ENCODE data around the gene RBM20. TPM values are rescaled to one million over a fixed set of nuclear protein-coding genes. Genes with fewer than 3 reads are reported as not detected.

Gene RBM20
- total and polyA plus RNA-seq, 10 of the 15 experiments (the other 5 are each of a cell fraction or from before 2014, with no cell fraction given) = 0.04 to 0.26 (median 0.15) TPM

- TF ChIP-seq YY1 (IDR thresholded peaks at IDR 0.05; ENCODE audit: low read depth, low read length) = no peak
- TF ChIP-seq SMAD5 (IDR thresholded peaks at IDR 0.05; ENCODE audit: low read depth) = no peak
- no peak for TF ChIP-seq NR2F1 (conservative IDR thresholded peaks at IDR 0.05)
- TF ChIP-seq JUNB (IDR thresholded peaks at IDR 0.05) = no peak
- peak; percentile 54 to 68 for TF ChIP-seq IKZF2 (IDR thresholded peaks at IDR 0.05)
- TF ChIP-seq, protein P1, sequence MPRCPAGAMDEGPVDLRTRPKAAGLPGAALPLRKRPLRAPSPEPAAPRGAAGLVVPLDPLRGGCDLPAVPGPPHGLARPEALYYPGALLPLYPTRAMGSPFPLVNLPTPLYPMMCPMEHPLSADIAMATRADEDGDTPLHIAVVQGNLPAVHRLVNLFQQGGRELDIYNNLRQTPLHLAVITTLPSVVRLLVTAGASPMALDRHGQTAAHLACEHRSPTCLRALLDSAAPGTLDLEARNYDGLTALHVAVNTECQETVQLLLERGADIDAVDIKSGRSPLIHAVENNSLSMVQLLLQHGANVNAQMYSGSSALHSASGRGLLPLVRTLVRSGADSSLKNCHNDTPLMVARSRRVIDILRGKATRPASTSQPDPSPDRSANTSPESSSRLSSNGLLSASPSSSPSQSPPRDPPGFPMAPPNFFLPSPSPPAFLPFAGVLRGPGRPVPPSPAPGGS (IDR thresholded peaks at IDR 0.05; ENCODE audit: borderline replicate concordance, insufficient read depth, low read depth, low read length, poor library complexity, severe bottlenecking) = no peak
- no peak for TF ChIP-seq SUPT20H (IDR thresholded peaks at IDR 0.05; ENCODE audit: borderline replicate concordance, control insufficient read depth, low read depth, low read length)
- no peak for TF ChIP-seq CBFB (IDR thresholded peaks at IDR 0.05; ENCODE audit: low read depth)
- no peak for TF ChIP-seq TCF3 (IDR thresholded peaks at IDR 0.05; ENCODE audit: borderline replicate concordance, insufficient read depth, low read depth, low read length)
- TF ChIP-seq EP300 (IDR thresholded peaks at IDR 0.05; ENCODE audit: borderline replicate concordance in 1 of 2, control insufficient read depth in 1 of 2, low read depth in 2 of 2, low read length in 2 of 2) = 0 out of 4 replicates have a peak, but pooled peaks of 1 of the 2 experiments have one; percentile 45
- no peak for TF ChIP-seq HDAC6 (IDR thresholded peaks at IDR 0.05; ENCODE audit: unreplicated experiment)
- TF ChIP-seq, protein P2, sequence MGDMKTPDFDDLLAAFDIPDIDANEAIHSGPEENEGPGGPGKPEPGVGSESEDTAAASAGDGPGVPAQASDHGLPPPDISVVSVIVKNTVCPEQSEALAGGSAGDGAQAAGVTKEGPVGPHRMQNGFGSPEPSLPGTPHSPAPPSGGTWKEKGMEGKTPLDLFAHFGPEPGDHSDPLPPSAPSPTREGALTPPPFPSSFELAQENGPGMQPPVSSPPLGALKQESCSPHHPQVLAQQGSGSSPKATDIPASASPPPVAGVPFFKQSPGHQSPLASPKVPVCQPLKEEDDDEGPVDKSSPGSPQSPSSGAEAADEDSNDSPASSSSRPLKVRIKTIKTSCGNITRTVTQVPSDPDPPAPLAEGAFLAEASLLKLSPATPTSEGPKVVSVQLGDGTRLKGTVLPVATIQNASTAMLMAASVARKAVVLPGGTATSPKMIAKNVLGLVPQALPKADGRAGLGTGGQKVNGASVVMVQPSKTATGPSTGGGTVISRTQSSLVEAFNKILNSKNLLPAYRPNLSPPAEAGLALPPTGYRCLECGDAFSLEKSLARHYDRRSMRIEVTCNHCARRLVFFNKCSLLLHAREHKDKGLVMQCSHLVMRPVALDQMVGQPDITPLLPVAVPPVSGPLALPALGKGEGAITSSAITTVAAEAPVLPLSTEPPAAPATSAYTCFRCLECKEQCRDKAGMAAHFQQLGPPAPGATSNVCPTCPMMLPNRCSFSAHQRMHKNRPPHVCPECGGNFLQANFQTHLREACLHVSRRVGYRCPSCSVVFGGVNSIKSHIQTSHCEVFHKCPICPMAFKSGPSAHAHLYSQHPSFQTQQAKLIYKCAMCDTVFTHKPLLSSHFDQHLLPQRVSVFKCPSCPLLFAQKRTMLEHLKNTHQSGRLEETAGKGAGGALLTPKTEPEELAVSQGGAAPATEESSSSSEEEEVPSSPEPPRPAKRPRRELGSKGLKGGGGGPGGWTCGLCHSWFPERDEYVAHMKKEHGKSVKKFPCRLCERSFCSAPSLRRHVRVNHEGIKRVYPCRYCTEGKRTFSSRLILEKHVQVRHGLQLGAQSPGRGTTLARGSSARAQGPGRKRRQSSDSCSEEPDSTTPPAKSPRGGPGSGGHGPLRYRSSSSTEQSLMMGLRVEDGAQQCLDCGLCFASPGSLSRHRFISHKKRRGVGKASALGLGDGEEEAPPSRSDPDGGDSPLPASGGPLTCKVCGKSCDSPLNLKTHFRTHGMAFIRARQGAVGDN (IDR thresholded peaks at IDR 0.05) = 0 out of 2 replicates have a peak, but pooled peaks have one; percentile 37
- TF ChIP-seq CREB1 (IDR thresholded peaks at IDR 0.05; ENCODE audit: low read depth) = no peak
- TF ChIP-seq TAF1 (IDR thresholded peaks at IDR 0.05; ENCODE audit: borderline replicate concordance, low read depth, low read length) = no peak
- peak; percentile 59; the same call in 1 of the 2 replicates for TF ChIP-seq MTA2 (IDR thresholded peaks at IDR 0.05; ENCODE audit: low read depth)
Measured at GRCh38 chr10:110612087-110612486, 32.0 kb upstream of the RBM20 start (continued).

Data from GM12878 (cell line).